Activated naive CD4-positive, alpha-beta T cell treated with anti-CD3 and anti-CD28 coated beads, Interleukin-2, amount 50 U/mL, for 24 hours (primary cell): Measurements from ENCODE around the gene MTTP.

ENCODE experiments used
- H3K27ac Mint-ChIP-seq: one replicate; pipeline ENCODE4 v1.8.0; 2021; ENCODE audit warnings: mild to moderate bottlenecking, mixed read lengths
- H3K27me3 Mint-ChIP-seq: one replicate; pipeline ENCODE4 v1.8.0; 2021; ENCODE audit warnings: mixed read lengths
- H3K36me3 Mint-ChIP-seq: one replicate; pipeline ENCODE4 v1.8.0; 2021; ENCODE audit warnings: mixed read lengths
- H3K4me1 Mint-ChIP-seq: one replicate; pipeline ENCODE4 v1.8.0; 2021; ENCODE audit warnings: mixed read lengths
- H3K4me3 Mint-ChIP-seq: one replicate; pipeline ENCODE4 v1.8.0; 2021; ENCODE audit warnings: mild to moderate bottlenecking, mixed read lengths
- H3K9me3 Mint-ChIP-seq: one replicate; pipeline ENCODE4 v1.8.0; 2021; ENCODE audit warnings: mixed read lengths

Gene MTTP

GRCh38 chr4:99647071-99647470 lies 72.4 kb downstream of the MTTP start:
- Mint-ChIP-seq H3K27ac (no peak overlapping the region), H3K36me3 (no peaks in the 10 kb centered on the region), H3K4me1 (no peaks in the 10 kb centered on the region), H3K4me3 (no peak overlapping the region), H3K9me3 (no peaks in the 10 kb centered on the region), H3K27me3 (peaks cover 2% of the 10 kb centered on the region)

GRCh38 chr4:99648321-99648720 lies 73.7 kb downstream of the MTTP start:
- H3K9me3 Mint-ChIP-seq = no peaks in the 10 kb centered on the region
- H3K36me3 Mint-ChIP-seq = no peaks in the 10 kb centered on the region
- H3K27ac Mint-ChIP-seq = no peak overlapping the region
- no peaks in the 10 kb centered on the region for H3K27me3 Mint-ChIP-seq
- H3K4me3 Mint-ChIP-seq = no peak overlapping the region
- H3K4me1 Mint-ChIP-seq = no peaks in the 10 kb centered on the region

DNA sequence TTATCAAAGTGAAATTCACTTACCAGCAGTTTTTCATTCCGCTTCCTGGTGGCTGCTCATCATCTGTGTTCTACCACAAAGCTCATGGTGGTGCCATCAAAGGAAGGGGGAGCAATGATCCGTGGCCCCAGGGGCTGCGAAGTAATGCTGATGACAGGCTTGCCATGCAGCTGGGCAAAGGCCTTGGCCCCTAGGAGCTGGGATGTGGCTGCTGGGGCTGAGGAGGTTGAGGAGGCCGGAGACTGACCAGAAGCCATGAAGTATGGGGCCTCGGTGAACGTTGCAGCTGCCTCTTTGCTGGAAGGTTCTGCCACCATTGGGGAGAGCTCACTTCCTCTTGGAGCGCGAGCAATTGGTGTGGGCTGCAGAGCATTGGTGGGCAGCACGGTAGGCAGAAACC lies 74.6 kb downstream of the MTTP start:
- Mint-ChIP-seq H3K36me3 (no peaks in the 10 kb centered on the region), H3K9me3 (no peaks in the 10 kb centered on the region), H3K4me3 (no peak overlapping the region), H3K4me1 (no peaks in the 10 kb centered on the region), H3K27me3 (no peaks in the 10 kb centered on the region), H3K27ac (no peak overlapping the region)

- Mint-ChIP-seq H3K4me1 (no peaks in the 10 kb centered on the region), H3K36me3 (no peaks in the 10 kb centered on the region), H3K9me3 (no peaks in the 10 kb centered on the region), H3K4me3 (no peak overlapping the region), H3K27me3 (no peaks in the 10 kb centered on the region), H3K27ac (peak overlapping the region; percentile 24)
Measured at GRCh38 chr4:99649778-99650177, 75.2 kb downstream of the MTTP start.

DNA sequence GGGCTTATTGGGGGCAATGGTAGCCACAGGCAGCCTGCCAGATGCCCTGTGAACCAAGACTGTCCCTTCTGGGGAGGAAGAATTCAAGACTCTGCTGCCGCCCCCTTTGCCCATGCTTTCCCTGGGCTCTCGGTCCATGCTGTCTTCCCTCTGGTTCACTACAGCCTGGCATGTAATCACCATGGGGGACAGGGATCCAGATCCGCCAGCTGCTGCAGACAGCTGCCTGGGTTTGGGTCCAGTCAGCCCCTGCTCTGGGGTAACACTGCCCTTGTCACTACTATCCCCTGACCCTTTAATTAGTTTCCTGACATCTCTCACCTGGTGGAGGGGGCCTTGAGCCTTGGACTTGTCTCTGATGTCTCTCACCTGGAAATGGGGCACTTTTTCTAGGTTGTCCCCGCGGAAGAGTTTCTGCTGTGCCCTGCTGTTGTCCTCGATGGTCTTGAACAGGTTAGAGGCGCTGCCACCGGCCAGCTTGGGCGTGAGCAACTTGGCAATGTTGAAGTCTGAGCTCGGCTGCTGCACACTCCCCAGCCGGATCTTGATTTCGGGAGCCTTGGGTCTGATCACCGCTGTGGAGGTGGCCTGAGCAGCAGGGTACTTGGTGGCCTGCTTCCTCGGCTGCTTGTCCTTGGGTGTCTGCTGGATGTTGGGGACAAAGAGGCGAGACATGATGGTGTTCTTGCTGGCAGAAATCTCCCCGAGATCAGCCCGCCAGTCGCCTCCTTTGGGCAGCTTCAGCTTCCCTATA lies 76.6 kb downstream of the MTTP start:
- Mint-ChIP-seq H3K27me3 (peaks cover 2% of the 10 kb centered on the region), H3K9me3 (no peaks in the 10 kb centered on the region), H3K27ac (no peak overlapping the region), H3K36me3 (no peaks in the 10 kb centered on the region), H3K4me3 (no peak overlapping the region), H3K4me1 (no peaks in the 10 kb centered on the region)

- H3K36me3 Mint-ChIP-seq = no peaks in the 10 kb centered on the region
- H3K9me3 Mint-ChIP-seq = no peaks in the 10 kb centered on the region
- no peak overlapping the region for H3K4me3 Mint-ChIP-seq
- H3K27me3 Mint-ChIP-seq = peaks cover 2% of the 10 kb centered on the region
- no peaks in the 10 kb centered on the region for H3K4me1 Mint-ChIP-seq
- no peak overlapping the region for H3K27ac Mint-ChIP-seq
Measured at GRCh38 chr4:99651811-99652485, 77.3 kb downstream of the MTTP start.

DNA sequence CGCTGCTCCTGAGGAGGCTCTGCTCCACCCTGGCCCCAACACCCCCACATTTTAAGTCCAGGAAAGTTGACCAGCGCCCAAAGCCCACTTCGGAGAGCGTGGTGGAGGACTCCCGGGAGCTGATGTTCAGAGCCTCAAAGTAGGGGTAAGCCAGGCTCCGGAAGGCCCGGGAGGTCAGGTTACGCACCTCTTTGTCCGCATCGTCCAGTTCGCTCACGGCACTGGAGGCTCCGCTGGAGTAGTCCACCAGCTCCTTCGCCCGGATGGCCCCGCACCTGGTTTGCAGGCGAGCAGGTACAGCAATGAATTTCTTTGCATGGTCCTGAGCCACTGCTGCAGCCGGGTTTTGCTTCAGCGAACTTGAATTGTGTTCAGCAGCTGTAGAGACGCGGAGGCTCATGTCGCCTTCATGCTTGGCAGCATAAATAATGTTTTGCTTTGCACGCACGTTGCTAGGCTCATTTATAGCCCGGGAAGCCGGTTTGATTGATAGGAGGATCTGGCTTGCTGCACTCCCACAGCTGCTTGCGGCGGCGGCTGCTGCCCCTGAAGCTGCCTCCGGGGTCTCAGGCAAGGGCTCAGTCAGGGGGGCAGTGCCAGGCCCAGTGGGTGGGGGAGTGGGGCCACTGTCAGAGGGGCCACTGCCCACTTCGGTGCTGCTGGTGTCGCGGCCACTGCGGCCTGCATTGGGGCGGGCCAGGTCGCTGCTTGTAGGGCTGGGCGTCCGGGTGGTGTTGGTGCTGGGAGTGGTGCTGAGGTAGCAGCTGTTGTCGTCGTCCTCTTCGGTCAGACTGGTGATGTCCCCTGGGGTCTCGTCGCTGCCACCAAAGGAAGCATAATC lies 78.2 kb downstream of the MTTP start:
- Mint-ChIP-seq H3K27ac (no peak overlapping the region), H3K27me3 (peaks cover 2% of the 10 kb centered on the region), H3K4me3 (no peak overlapping the region), H3K36me3 (no peaks in the 10 kb centered on the region), H3K4me1 (no peaks in the 10 kb centered on the region), H3K9me3 (no peaks in the 10 kb centered on the region)

DNA sequence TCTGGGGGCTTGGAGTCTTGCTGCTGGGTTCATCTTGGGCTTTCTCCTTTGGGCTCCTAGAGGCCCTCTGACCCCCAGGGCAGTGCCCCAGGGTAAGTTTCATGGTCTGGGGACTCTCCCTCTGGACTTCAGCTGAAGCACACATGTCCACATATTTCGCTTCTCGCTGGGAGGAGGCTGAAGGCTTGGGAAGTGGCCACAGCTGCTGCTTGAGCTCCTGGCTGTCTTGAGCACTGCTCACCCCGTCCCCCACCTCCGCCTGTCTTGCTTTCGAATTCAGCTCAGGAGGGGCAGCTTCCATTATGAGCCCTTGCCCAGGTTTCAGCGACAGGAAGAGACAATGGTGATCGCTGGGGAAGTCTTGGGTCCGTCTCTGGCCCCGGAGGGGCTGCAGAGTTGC lies 79.3 kb downstream of the MTTP start:
- Mint-ChIP-seq H3K27ac (no peak overlapping the region), H3K4me1 (no peaks in the 10 kb centered on the region), H3K9me3 (no peaks in the 10 kb centered on the region), H3K4me3 (no peak overlapping the region), H3K36me3 (no peaks in the 10 kb centered on the region), H3K27me3 (peaks cover 2% of the 10 kb centered on the region)

DNA sequence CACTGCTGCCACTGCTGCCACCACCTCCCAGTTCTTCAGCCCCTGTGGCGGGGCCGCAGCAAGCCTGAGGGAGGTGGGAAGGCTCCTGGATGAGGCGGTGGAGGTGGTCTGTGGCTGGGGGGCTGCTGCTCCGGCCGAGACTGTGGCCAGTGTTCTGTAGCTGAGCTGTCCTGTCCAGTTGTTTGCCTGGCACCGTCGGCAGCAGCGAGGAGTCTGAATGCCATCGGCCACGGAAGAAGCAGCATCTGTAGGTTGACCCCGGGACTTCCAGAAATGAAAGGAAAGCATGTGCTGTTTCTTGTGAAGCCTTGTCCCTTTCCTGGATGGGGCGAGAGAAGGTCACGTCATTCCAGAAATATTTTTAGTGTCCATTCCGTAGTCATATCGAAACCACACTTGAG lies 79.7 kb downstream of the MTTP start:
- no peaks in the 10 kb centered on the region for H3K4me1 Mint-ChIP-seq
- H3K27me3 Mint-ChIP-seq = peaks cover 2% of the 10 kb centered on the region
- H3K27ac Mint-ChIP-seq = peak overlapping the region; percentile 14
- H3K36me3 Mint-ChIP-seq = no peaks in the 10 kb centered on the region
- no peak overlapping the region for H3K4me3 Mint-ChIP-seq
- H3K9me3 Mint-ChIP-seq = no peaks in the 10 kb centered on the region

DNA sequence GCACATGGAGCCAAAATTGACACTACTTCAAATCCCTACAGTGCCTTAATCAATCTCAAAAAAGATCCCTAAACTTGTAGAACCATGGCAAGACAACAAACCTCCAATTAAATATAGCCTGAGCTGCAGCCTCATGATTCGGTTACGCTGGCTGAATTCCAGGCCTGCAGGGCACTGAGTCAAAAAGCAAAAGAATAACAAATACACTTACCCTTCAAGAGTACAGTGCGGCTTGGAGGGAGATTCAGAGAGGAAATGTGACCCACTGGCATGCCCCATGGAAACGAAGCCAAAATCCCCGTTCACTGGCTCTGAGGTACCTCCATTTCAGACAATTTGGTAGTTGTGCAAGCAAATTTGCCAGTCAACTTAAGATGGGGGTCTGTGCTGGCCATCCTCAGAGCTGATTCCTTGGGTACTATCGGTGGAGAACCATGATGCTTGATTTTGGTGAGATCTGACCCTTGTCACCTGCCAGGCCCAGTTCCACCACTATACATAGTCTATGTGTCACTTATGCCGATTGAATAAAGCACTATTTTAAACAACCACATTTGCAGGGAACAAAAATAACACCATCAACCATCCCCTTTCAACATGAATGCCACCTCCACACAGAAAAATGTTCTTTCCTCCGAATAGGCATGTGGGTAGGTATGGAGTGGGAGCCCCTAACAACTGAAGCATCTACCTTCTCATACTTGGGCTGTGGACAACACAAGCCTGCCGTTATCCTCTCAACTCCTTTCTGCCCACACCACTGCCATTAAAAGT lies 80.9 kb downstream of the MTTP start:
- Mint-ChIP-seq H3K27ac (no peak overlapping the region), H3K4me1 (no peaks in the 10 kb centered on the region), H3K4me3 (no peak overlapping the region), H3K36me3 (no peaks in the 10 kb centered on the region), H3K27me3 (peaks cover 2% of the 10 kb centered on the region), H3K9me3 (no peaks in the 10 kb centered on the region)

DNA sequence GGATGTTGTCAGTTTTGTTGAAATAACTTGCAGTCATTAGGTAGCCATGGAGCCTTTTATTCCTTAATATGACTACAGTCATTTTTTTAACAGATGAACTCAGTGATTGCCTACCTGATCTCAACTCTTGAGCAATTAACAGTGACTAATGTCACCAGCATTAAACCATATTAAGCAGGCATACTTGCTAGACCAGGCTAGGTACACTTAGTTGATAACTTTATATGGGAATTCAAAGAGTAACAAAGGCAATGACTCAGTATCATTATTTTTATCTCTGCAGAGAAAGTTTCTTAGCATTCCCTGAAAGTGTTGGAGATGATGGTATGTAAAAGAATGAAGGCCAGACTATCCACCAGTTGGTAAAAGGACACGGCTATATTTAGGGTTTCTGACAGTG lies 83.2 kb downstream of the MTTP start, which contains the start of gene C4orf54:
C4orf54 (minus strand) TSS at position 31 of the 400 bp plus-strand sequence. CDS start 3,180 bp downstream, outside the sequence.
- Mint-ChIP-seq H3K4me1 (no peaks in the 10 kb centered on the region), H3K27ac (no peak within 1 kb of the TSS), H3K36me3 (no peaks in the 10 kb centered on the region), H3K4me3 (no peak within 1 kb of the TSS), H3K27me3 (peaks cover 4% of the 10 kb centered on the region), H3K9me3 (no peaks in the 10 kb centered on the region)

GRCh38 chr4:99658666-99659065 lies 84.0 kb downstream of the MTTP start:
- Mint-ChIP-seq H3K27ac (no peak overlapping the region), H3K36me3 (no peaks in the 10 kb centered on the region), H3K4me1 (no peaks in the 10 kb centered on the region), H3K9me3 (no peaks in the 10 kb centered on the region), H3K4me3 (no peak overlapping the region), H3K27me3 (peaks cover 11% of the 10 kb centered on the region)

GRCh38 chr4:99661907-99662306 lies 87.3 kb downstream of the MTTP start:
- H3K4me1 Mint-ChIP-seq = no peaks in the 10 kb centered on the region
- no peak overlapping the region for H3K4me3 Mint-ChIP-seq
- H3K27ac Mint-ChIP-seq = no peak overlapping the region
- peaks cover 9% of the 10 kb centered on the region for H3K27me3 Mint-ChIP-seq
- no peaks in the 10 kb centered on the region for H3K36me3 Mint-ChIP-seq
- H3K9me3 Mint-ChIP-seq = no peaks in the 10 kb centered on the region

DNA sequence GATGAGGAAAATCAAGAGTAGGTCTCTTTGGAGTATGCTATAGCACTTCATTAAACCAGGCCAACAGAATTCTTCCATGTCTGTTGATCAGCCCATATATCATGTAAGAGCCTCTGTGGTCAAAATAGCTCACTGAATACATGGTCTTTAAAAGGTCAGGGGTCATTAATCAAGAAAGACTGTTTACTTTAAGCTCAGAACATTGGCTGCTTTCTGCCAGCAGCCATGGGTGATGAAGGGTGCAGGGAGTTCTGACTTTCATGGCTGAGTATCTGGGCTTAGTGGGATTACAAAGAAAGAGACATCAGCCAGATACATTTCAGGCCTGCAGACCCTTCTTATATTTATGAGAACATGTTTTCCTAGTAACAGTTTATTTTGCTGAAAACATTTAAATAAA lies 90.1 kb downstream of the MTTP start:
- Mint-ChIP-seq H3K4me3 (no peak overlapping the region), H3K4me1 (no peaks in the 10 kb centered on the region), H3K27ac (no peak overlapping the region), H3K36me3 (no peaks in the 10 kb centered on the region), H3K9me3 (no peaks in the 10 kb centered on the region), H3K27me3 (peaks cover 12% of the 10 kb centered on the region)

GRCh38 chr4:99665983-99666382 lies 91.4 kb downstream of the MTTP start:
- H3K4me1 Mint-ChIP-seq = no peaks in the 10 kb centered on the region
- peaks cover 16% of the 10 kb centered on the region for H3K27me3 Mint-ChIP-seq
- H3K4me3 Mint-ChIP-seq = no peak overlapping the region
- H3K9me3 Mint-ChIP-seq = peaks cover 6% of the 10 kb centered on the region
- H3K27ac Mint-ChIP-seq = no peak overlapping the region
- no peaks in the 10 kb centered on the region for H3K36me3 Mint-ChIP-seq
